GM12872 (cell line): Measurements from ENCODE around the gene CEP44.

ENCODE experiments used
- TF ChIP-seq, protein P1 (sequence below): IDR thresholded peaks from 3 replicates; pipeline ENCODE4 v1.5.1; 2011; ENCODE audit warnings: low read depth, mild to moderate bottlenecking, low read length, moderate library complexity; ENCODE audit not compliant: insufficient read depth

Gene CEP44

GRCh38 chr4:174263445-174263736 lies 20.3 kb upstream of the CEP44 start:
- TF ChIP-seq, protein P1, sequence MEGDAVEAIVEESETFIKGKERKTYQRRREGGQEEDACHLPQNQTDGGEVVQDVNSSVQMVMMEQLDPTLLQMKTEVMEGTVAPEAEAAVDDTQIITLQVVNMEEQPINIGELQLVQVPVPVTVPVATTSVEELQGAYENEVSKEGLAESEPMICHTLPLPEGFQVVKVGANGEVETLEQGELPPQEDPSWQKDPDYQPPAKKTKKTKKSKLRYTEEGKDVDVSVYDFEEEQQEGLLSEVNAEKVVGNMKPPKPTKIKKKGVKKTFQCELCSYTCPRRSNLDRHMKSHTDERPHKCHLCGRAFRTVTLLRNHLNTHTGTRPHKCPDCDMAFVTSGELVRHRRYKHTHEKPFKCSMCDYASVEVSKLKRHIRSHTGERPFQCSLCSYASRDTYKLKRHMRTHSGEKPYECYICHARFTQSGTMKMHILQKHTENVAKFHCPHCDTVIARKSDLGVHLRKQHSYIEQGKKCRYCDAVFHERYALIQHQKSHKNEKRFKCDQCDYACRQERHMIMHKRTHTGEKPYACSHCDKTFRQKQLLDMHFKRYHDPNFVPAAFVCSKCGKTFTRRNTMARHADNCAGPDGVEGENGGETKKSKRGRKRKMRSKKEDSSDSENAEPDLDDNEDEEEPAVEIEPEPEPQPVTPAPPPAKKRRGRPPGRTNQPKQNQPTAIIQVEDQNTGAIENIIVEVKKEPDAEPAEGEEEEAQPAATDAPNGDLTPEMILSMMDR = no peak

DNA sequence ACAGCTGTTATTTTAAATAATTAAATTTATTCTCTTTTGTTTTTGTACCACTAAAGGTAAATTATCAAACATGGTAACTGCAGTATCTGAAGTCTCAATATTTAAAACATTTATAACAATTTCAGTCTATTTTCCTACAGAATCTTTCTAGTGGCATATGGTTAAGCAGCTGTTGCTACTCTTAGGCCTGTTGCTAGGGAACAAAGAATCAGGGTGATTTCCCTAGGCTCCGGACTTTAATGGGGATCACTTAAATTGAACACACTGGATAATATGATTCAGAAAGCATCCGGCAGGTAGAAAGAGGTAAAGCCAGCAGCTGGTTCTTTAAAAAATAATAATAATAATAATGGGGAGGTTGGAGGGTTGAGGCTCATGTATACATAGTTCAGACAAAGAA lies 17.8 kb upstream of the CEP44 start:
- TF ChIP-seq, protein P1 = no peak

DNA sequence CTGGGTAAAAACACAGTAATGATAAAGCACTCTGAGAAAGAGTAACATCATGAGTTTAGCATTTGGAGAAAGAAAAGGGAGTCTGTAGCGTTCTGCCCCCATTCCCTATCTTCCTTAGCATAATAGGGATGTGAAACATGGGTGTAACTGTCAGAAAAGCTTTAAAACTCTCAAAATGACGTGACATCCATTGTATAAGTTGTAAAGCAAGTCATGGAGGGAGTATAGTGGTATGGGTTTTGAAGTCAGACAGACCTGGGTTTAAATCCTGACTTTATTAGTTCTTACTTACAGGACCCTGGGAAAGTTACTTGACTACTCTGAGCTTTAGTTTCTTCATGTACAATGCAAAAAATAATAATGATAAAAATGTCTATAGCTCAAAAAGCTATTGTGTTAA lies 17.3 kb upstream of the CEP44 start:
- TF ChIP-seq, protein P1 = no peak

GRCh38 chr4:174273930-174274329 lies 9.8 kb upstream of the CEP44 start:
- TF ChIP-seq, protein P1 = no peak

DNA sequence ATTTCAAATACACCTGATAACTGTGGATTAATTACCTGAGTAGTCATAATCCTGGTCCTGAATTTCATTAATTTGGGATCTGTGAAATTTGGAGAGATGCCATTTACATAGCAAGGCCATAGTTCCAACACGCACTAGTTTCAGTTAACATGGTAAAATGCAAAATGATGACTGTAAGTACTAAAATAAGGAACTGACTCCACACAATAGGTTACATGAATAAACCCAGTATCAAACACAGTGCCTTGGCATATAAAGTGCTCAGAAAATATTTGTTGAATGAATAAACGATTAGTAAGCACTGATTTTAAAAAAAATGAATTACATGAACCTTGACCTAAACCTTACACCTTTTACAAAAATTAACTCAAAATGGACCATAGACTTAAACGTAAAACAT lies 9.3 kb upstream of the CEP44 start:
- TF ChIP-seq, protein P1 = no peak

DNA sequence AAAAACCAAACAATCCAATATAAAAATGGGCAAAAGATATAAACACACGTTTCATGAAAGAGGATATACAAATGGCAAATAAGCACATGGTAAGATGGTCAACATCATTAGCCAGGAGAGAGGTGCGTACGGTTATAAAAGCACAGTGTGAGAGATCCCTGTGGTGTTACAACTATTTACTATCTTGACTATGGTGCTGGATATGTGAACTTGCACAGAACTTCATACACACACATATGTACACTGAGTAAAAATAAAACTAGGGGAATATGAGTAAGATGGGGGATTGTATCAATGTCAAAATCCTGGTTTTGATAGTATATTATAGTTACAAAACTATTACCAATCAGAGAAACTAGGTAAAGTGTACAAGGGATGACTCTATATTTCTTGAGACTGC lies 8.6 kb upstream of the CEP44 start:
- TF ChIP-seq, protein P1 = no peak

DNA sequence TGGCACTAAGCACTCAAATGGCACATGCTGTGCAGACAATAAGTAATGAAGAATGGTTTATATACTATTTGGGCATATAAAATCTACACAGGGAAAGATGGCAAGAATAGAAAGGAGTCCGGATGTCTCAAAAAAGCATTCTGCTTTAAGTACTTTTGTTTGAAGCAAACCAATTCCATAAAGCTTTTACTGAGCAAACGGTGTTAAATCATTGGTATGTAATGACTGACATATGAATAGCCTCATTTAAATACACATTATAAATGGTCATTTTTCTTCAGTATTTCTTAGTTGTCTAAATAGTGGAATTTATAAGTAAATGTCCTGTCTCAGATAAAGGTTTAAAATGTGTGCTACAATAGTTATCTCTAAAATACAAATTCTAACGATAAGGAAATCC lies 6.3 kb upstream of the CEP44 start:
- TF ChIP-seq, protein P1 = no peak

DNA sequence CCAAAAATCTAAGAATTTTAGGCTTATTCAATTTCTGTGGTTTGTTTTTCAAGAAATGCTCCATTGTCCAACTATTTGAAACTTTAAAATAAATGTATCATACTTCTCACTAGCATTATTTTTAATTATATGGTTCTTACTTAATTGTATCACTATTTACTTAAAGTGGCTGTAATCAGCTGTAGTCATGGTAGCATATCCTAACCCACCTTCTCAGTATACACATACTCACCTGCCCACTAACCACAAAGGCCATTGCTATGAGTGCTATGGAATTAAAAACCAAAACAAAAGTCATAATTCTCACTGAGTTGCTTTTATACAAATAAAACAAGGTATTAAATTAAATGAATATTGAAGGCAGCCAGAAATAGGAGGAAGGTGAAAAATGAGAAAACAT lies 5.2 kb upstream of the CEP44 start:
- TF ChIP-seq, protein P1 = no peak
